K562 (cell line): ENCODE data around the gene GPR107. TPM values are rescaled to one million over a fixed set of nuclear protein-coding genes. Genes with fewer than 3 reads are reported as not detected.

ENCODE experiments used
- ATAC-seq: fragments of 200-7000 bp; cut with Tn5 transposase; 3 replicates; pipeline ENCODE4 v1.9.1; 2020; ENCODE audit warnings: moderate library complexity
- BruUV-seq: library from RNA; stranded (reverse); fragments of 400-500 nt; replicated peaks from 2 replicates; lab custom pipeline; 2021; lab: Mats Ljungman, UMichigan
- CTCF ChIA-PET: fragments of 300-600 bp; formaldehyde crosslinking; extraction: SDS; loops from one replicate; lab custom pipeline; 2021; ENCODE audit warnings: low intra/inter-chr PET ratio; lab: Yijun Ruan, JAX
- POLR2A ChIA-PET: fragments of 300-600, 350-650 bp; sonication (Branson Sonifier 250); formaldehyde crosslinking; extraction: SDS; loops from one replicate; lab custom pipeline; 2021; ENCODE audit warnings: antibody characterized with exemption, inconsistent platforms; lab: Yijun Ruan, JAX
- DNase-seq, 4 experiments: peaks; one replicate each; pipeline versions ENCODE4 v3.0.0 to v3.0.0-alpha.2; 2011 to 2018; ENCODE audit warnings: low spot score in 3 of 4, mixed read lengths in 3 of 4; ENCODE audit errors: extremely low read depth in 1 of 4
- FAIRE-seq: peaks from 2 replicates; lab custom pipeline; 2011; peaks lifted over from hg19 to GRCh38; lab: Jason Lieb, UNC
- H2AFZ ChIP-seq: 2 replicates; pipeline ENCODE4 v1.6.0; 2011; ENCODE audit warnings: low read depth, low read length, control low read depth, inconsistent platforms
- H3K27ac ChIP-seq: fragments of 200-600 bp; 3 replicates; pipeline ENCODE4 v1.8.0; 2011; ENCODE audit warnings: low read depth, mild to moderate bottlenecking, control low read depth, inconsistent platforms, low read length, moderate library complexity, mixed read lengths; ENCODE audit errors: extremely low read depth
- H3K27me3 ChIP-seq, 2 experiments: fragments of 300-600 bp in 1 of 2; 2 replicates in 1 of 2; 3 replicates in 1 of 2; pipeline versions ENCODE4 v1.6.0 to v1.8.0; 2011; ENCODE audit warnings: inconsistent platforms in 2 of 2, low read length in 2 of 2, mild to moderate bottlenecking in 1 of 2, mixed read lengths in 1 of 2, moderate library complexity in 1 of 2; ENCODE audit not compliant: control insufficient read depth in 2 of 2, insufficient read depth in 2 of 2
- H3K36me3 ChIP-seq: fragments of 300-600 bp; 3 replicates; pipeline ENCODE4 v1.8.0; 2011; ENCODE audit warnings: mild to moderate bottlenecking, low read length, inconsistent platforms; ENCODE audit not compliant: control insufficient read depth, insufficient read depth
- H3K4me1 ChIP-seq, 2 experiments: fragments of 200-600 bp in 1 of 2; replicated peaks in 1 of 2; 2 replicates in 1 of 2; 3 replicates in 1 of 2; pipeline versions ENCODE4 v1.5.1 to v1.8.0; 2011; ENCODE audit warnings: inconsistent platforms in 2 of 2, low read length in 2 of 2, mild to moderate bottlenecking in 1 of 2, mixed read lengths in 1 of 2, moderate library complexity in 1 of 2; ENCODE audit not compliant: control insufficient read depth in 2 of 2, insufficient read depth in 2 of 2
- H3K4me2 ChIP-seq: 2 replicates; pipeline ENCODE4 v1.6.1; 2011; ENCODE audit warnings: low read length, control low read depth, inconsistent platforms, mixed read lengths; ENCODE audit not compliant: insufficient read depth
- H3K4me3 ChIP-seq: fragments of 200-600 bp; sonication (generic), shearing (Covaris generic); 2 replicates; pipeline ENCODE4 v1.5.1; 2016; ENCODE audit warnings: control low read depth, inconsistent platforms
- H3K79me2 ChIP-seq: fragments of 200-600 bp; 3 replicates; pipeline ENCODE4 v1.8.0; 2011; ENCODE audit warnings: low read length, inconsistent platforms; ENCODE audit not compliant: control insufficient read depth, insufficient read depth
- H3K9ac ChIP-seq, 2 experiments: 2 replicates each; pipeline versions ENCODE4 v1.6.0 to v1.6.1; 2011; ENCODE audit warnings: low read depth in 2 of 2, low read length in 2 of 2, control low read depth in 1 of 2, inconsistent platforms in 1 of 2, mild to moderate bottlenecking in 1 of 2, mixed read lengths in 1 of 2; ENCODE audit not compliant: insufficient read depth in 1 of 2
- H3K9me1 ChIP-seq: one replicate; pipeline ENCODE4 v1.6.0; 2011; ENCODE audit warnings: inconsistent platforms, mild to moderate bottlenecking, low read length, moderate library complexity; ENCODE audit not compliant: control insufficient read depth, insufficient read depth
- H3K9me3 ChIP-seq: replicated peaks from 2 replicates; pipeline ENCODE4 v1.5.1; 2011; ENCODE audit warnings: low read depth, low read length, inconsistent platforms; ENCODE audit not compliant: control insufficient read depth, insufficient read depth
- H4K20me1 ChIP-seq: replicated peaks from 2 replicates; pipeline ENCODE4 v1.6.1; 2011; ENCODE audit warnings: low read length, inconsistent platforms, mixed read lengths; ENCODE audit not compliant: control insufficient read depth, insufficient read depth
- HOXB6 ChIP-seq: fragments of 250-450 bp; sonication (Bioruptor Pico); IDR thresholded peaks from 2 replicates; pipeline ENCODE4 v1.5.1; 2022; ENCODE audit warnings: mild to moderate bottlenecking, borderline replicate concordance
- KDM1A ChIP-seq, 2 experiments: fragments of 450-650 bp; IDR thresholded peaks; 2 replicates each; pipeline ENCODE4 v1.6.1; 2016; ENCODE audit warnings: mild to moderate bottlenecking in 2 of 2
- RFX7 ChIP-seq: fragments of 250-450 bp; sonication (Bioruptor Pico); IDR thresholded peaks from 2 replicates; pipeline ENCODE4 v1.5.1; 2021; ENCODE audit warnings: mild to moderate bottlenecking
- ZFPM2 ChIP-seq: fragments of 250-450 bp; sonication (Bioruptor Pico); IDR thresholded peaks from 2 replicates; pipeline ENCODE4 v1.5.1; 2022; ENCODE audit warnings: mild to moderate bottlenecking
- WGBS: fragments of 100-300 bp; shearing (Covaris generic); methylation state at CpG from one replicate; pipeline ENCODE4 v1.1.6; 2016; ENCODE audit warnings: low coverage, mixed read lengths; ENCODE audit not compliant: insufficient coverage; ENCODE audit errors: missing lambda C conversion rate; 5-methylcytosine and 5-hydroxymethylcytosine counted together
- in situ Hi-C: fragments of 300-500 bp; cut with MboI; formaldehyde crosslinking; loops from 4 replicates; pipeline ENCODE4 v1.15.0; 2018; ENCODE audit warnings: inconsistent platforms, mixed read lengths
- intact Hi-C: fragments of 100-400 bp; cut with micrococcal nuclease; formaldehyde crosslinking; loops from 2 replicates; pipeline ENCODE4 v1.14.2; 2022
- polyA plus RNA-seq, 8 experiments: library from polyadenylated mRNA; depleted of rRNA in 4 of 8; stranded (reverse) in 5 of 8; unstranded in 3 of 8; fragments of >200 nt; fragmentation: Nextera tagmentation in 2 of 8; fragmentation: Illumina TruSeq in 1 of 8; extraction: Ambion mirVana in 2 of 8; extraction: Trizol in 1 of 8; gene quantifications; 2 replicates each; pipeline versions ENCODE4 v1.2.1 to v1.2.3, GENCODE V29; 2011 to 2014; ENCODE audit warnings: inconsistent platforms in 1 of 8, missing spikeins in 1 of 8
- total RNA-seq, 7 experiments: library from RNA; depleted of rRNA in 6 of 7; stranded (reverse); fragments of >200 nt in 6 of 7; fragmentation: Illumina TruSeq in 2 of 7; extraction: Trizol in 2 of 7; gene quantifications; 2 replicates each; pipeline versions ENCODE4 v1.2.1 to v1.2.3, GENCODE V29; 2011 to 2021; ENCODE audit warnings: low replicate concordance in 1 of 7
- TF ChIP-seq, protein P1 (sequence below): sonication (generic); formaldehyde crosslinking; IDR thresholded peaks from 2 replicates; pipeline ENCODE4 v1.8.1; 2023; ENCODE audit warnings: mild to moderate bottlenecking, missing genetic modification reagents

The GPR107 gene
- total and polyA plus RNA-seq, 9 of the 15 experiments (the other 6 are each of a cell fraction or from before 2014, with no cell fraction given): 3.2 to 34.6 (median 14.4) TPM

GRCh38 chr9:130181678-130182380 is 128.1 kb downstream of the GPR107 start (continued):
- TF ChIP-seq ZFPM2 (CRISPR knock-in tag): no peak
- TF ChIP-seq KDM1A (IDR thresholded peaks at IDR 0.05): peak; percentile 37 to 43; a peak in 2 of 4 replicates
- TF ChIP-seq RFX7 (CRISPR knock-in tag): no peak

DNA sequence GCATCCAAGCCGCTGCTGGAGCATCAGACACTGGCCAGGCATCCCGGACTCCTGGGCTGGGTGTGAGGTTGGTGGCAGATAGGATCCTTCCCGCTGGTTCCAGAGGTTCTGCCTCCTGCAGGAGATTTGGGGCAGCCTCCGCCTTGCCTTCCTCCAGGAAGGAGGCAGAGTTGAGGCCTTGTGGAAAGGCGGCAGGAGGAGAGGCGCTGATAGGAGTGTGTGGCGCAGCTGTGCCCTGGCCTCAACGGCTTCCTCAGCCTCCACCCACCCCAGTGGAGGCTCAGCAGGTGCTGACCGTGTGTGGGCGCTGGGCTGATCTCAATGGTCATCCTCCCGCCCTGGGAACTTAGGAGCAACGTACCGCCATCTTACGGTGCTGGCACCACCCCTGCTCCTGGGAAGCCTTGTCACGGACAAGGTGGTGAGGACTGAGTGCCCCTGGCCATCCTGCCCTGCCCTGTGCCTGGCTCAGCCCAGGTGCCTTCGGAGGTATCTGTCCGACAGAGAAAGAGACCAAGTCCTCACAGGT is 128.7 kb downstream of the GPR107 start:
- CTCF ChIA-PET: no interaction called here

More for the DNA sequence above, 128.7 kb downstream of the GPR107 start:
- in situ Hi-C loops: no loop called here
- WGBS: 83% methylated on average over 17 of the region's 17 CpGs
- Histone ChIP-seq H3K79me2 (peaks cover 30% of the 10 kb centered on the region), H4K20me1 (peaks cover 19% of the 10 kb centered on the region), H3K9me1 (no peaks in the 10 kb centered on the region)
- no TSS peak for BruUV-seq
- TF ChIP-seq HOXB6 (CRISPR knock-in tag): no peak
- TF ChIP-seq, protein P1, sequence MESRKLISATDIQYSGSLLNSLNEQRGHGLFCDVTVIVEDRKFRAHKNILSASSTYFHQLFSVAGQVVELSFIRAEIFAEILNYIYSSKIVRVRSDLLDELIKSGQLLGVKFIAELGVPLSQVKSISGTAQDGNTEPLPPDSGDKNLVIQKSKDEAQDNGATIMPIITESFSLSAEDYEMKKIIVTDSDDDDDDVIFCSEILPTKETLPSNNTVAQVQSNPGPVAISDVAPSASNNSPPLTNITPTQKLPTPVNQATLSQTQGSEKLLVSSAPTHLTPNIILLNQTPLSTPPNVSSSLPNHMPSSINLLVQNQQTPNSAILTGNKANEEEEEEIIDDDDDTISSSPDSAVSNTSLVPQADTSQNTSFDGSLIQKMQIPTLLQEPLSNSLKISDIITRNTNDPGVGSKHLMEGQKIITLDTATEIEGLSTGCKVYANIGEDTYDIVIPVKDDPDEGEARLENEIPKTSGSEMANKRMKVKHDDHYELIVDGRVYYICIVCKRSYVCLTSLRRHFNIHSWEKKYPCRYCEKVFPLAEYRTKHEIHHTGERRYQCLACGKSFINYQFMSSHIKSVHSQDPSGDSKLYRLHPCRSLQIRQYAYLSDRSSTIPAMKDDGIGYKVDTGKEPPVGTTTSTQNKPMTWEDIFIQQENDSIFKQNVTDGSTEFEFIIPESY: peak; percentile 87
- TF ChIP-seq, all 486 proteins: peak for 1
- H3K4me2 ChIP-seq: no peak overlapping the region
- H3K9ac ChIP-seq: peak overlapping the region in 1 of 2 experiments; percentile 66; a peak in 2 of 4 replicates
- intact Hi-C loops: no loop called here
- H3K36me3 ChIP-seq: no peaks in the 10 kb centered on the region
- no peak overlapping the region for H3K4me3 ChIP-seq
- no peak overlapping the region for H3K27ac ChIP-seq
- ATAC-seq: no peak
- POLR2A ChIA-PET: interaction anchor here (1.1 kb wide), 1 partner anchor 54 kb away, joined by 3 read pairs; no protein-coding TSS in a partner anchor
- no peak overlapping the region for H2AFZ ChIP-seq
- no peaks in the 10 kb centered on the region for H3K9me3 ChIP-seq
- FAIRE-seq: no peak
- H3K27me3 ChIP-seq: no peaks in the 10 kb centered on the region
- peaks cover 11 to 51% of the 10 kb centered on the region in 2 experiments; a peak in 4 of 5 replicates for H3K4me1 ChIP-seq
- no peak for DNase-seq
